ENCODE data around the gene GAB1. TPM values are rescaled to one million over a fixed set of nuclear protein-coding genes. Genes with fewer than 3 reads are reported as not detected.

The GAB1 gene
- total RNA-seq, 4 donors from 2014 or later: 25.7 to 37.6 (median 32.8) TPM

DNA sequence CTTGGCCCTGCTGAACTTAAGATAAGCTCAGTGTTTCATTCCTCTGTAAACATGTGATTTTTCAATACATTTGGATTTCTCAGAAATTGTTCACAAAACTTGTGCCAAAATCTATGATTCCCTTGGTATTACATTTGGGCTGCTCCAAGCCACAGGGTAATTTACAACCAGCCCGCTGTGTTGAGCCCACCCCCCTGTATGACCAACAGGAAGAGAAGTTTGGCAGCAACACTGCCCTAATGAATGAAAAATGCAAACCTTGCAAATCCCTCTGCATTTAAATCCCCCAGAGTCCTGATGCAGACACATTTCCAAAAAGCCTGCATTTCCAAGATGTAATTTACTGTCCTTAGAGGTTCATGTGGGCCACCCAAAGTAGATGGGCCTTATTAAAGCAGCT, 34.1 kb upstream of the GAB1 start:
- Histone ChIP-seq H3K4me3 (no peak overlapping the region), H3K36me3 (no peaks in the 10 kb centered on the region), H3K4me1 (peaks cover 0 to 18% (median 3%) of the 10 kb centered on the region in 3 donors), H3K9me3 (no peaks in the 10 kb centered on the region), H3K27ac (no peak overlapping the region), H3K27me3 (no peaks in the 10 kb centered on the region)
- intact Hi-C loops (cut with DNase I): no loop called here
- 0 to 38% methylated on average over 1 of the region's 1 CpG for WGBS, 2 donors
- TF ChIP-seq POLR2A (IDR thresholded peaks at IDR 0.05): no peak
- TF ChIP-seq, protein P1, sequence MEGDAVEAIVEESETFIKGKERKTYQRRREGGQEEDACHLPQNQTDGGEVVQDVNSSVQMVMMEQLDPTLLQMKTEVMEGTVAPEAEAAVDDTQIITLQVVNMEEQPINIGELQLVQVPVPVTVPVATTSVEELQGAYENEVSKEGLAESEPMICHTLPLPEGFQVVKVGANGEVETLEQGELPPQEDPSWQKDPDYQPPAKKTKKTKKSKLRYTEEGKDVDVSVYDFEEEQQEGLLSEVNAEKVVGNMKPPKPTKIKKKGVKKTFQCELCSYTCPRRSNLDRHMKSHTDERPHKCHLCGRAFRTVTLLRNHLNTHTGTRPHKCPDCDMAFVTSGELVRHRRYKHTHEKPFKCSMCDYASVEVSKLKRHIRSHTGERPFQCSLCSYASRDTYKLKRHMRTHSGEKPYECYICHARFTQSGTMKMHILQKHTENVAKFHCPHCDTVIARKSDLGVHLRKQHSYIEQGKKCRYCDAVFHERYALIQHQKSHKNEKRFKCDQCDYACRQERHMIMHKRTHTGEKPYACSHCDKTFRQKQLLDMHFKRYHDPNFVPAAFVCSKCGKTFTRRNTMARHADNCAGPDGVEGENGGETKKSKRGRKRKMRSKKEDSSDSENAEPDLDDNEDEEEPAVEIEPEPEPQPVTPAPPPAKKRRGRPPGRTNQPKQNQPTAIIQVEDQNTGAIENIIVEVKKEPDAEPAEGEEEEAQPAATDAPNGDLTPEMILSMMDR (IDR thresholded peaks at IDR 0.05): no peak
- DNase-seq: no peak

- TF ChIP-seq, protein P1 (IDR thresholded peaks at IDR 0.05): no peak
- TF ChIP-seq POLR2A (IDR thresholded peaks at IDR 0.05): no peak
- H3K27me3 ChIP-seq: no peaks in the 10 kb centered on the region
- intact Hi-C loops (cut with DNase I): no loop called here
- WGBS, 2 donors: 64 to 91% methylated on average over 3 of the region's 3 CpGs
- no peak overlapping the region for H3K4me3 ChIP-seq
- no peaks in the 10 kb centered on the region for H3K36me3 ChIP-seq
- peaks cover 0 to 5% (median 0%) of the 10 kb centered on the region in 3 donors for H3K4me1 ChIP-seq
- DNase-seq: no peak
- H3K27ac ChIP-seq: no peak overlapping the region
- no peaks in the 10 kb centered on the region for H3K9me3 ChIP-seq
Observed at GRCh38 chr4:143306788-143307187, 29.9 kb upstream of the GAB1 start.

DNA sequence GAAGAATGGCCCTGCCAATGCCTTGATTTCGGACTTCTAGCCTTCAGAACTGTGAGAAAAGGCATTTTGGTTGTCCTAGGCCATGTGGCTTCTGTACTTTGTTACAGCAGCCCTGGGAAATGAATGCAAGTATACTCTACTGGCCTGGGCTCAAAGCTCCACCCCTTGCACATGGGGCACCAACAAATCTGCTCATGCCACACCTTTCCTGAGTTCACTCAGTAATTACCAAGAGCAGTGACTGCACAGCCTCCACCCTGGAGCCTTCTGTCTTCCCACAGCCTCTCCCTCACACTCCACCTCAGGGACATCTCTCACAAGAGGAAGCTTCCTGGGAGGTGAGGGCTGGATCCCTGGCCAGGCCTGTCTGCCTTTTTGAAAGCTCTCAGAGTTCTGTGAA, 29.1 kb upstream of the GAB1 start:
- Histone ChIP-seq H3K27ac (no peak overlapping the region), H3K4me1 (peaks cover 0 to 5% (median 0%) of the 10 kb centered on the region in 3 donors), H3K9me3 (no peaks in the 10 kb centered on the region), H3K4me3 (no peak overlapping the region), H3K27me3 (no peaks in the 10 kb centered on the region), H3K36me3 (no peaks in the 10 kb centered on the region)
- DNase-seq: no peak
- TF ChIP-seq, protein P1 (IDR thresholded peaks at IDR 0.05): no peak
- TF ChIP-seq POLR2A (IDR thresholded peaks at IDR 0.05): no peak
- WGBS, 2 donors: 70% methylated on average over 1 of the region's 1 CpG; no CpG with 5 or more reads in 1 of the 2 donors
- intact Hi-C loops (cut with DNase I): no loop called here

- Histone ChIP-seq H3K36me3 (no peaks in the 10 kb centered on the region), H3K4me1 (peaks cover 0 to 5% (median 0%) of the 10 kb centered on the region in 3 donors), H3K27ac (no peak overlapping the region), H3K4me3 (no peak overlapping the region), H3K27me3 (no peaks in the 10 kb centered on the region), H3K9me3 (no peaks in the 10 kb centered on the region)
- no peak for TF ChIP-seq POLR2A (IDR thresholded peaks at IDR 0.05)
- DNase-seq: no peak
- intact Hi-C loops (cut with DNase I): no loop called here
Observed at GRCh38 chr4:143308377-143308776, 28.3 kb upstream of the GAB1 start.

DNA sequence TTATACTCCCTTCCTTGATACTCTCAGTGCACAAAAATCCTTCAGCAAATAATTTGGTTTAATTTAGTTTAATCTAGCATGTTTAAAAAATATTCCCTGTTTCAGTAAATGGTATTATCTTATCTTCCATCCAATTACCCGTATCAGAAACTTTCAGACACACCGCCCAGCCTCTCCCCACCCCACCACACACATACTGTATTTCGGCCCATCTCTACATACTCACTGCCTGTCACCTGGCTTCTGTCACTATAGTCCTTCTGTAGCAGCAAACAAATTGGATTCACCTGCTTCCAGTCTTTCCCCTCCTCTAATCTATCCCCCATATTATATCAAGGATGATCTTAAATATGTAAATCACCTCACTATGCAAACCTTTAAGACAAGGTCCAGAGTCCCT, 24.8 kb upstream of the GAB1 start:
- intact Hi-C loops (cut with DNase I): no loop called here
- Histone ChIP-seq H3K4me1 (peaks cover 0 to 5% (median 0%) of the 10 kb centered on the region in 3 donors), H3K27me3 (no peaks in the 10 kb centered on the region), H3K4me3 (no peak overlapping the region), H3K27ac (no peak overlapping the region), H3K9me3 (no peaks in the 10 kb centered on the region), H3K36me3 (no peaks in the 10 kb centered on the region)
- DNase-seq: no peak
- TF ChIP-seq POLR2A (IDR thresholded peaks at IDR 0.05): no peak
- TF ChIP-seq, protein P1 (IDR thresholded peaks at IDR 0.05): no peak
- 87 to 90% methylated on average over 3 of the region's 3 CpGs for WGBS, 2 donors

GRCh38 chr4:143313521-143313920, 23.2 kb upstream of the GAB1 start:
- DNase-seq: no peak
- intact Hi-C loops (cut with DNase I): no loop called here
- 94 to 100% methylated on average over 1 of the region's 1 CpG for WGBS, 2 donors

More at GRCh38 chr4:143313521-143313920, 23.2 kb upstream of the GAB1 start:
- H3K9me3 ChIP-seq: no peaks in the 10 kb centered on the region
- H3K36me3 ChIP-seq: no peaks in the 10 kb centered on the region
- H3K4me1 ChIP-seq: no peaks in the 10 kb centered on the region
- H3K4me3 ChIP-seq: no peak overlapping the region
- TF ChIP-seq POLR2A (IDR thresholded peaks at IDR 0.05): no peak
- TF ChIP-seq, protein P1 (IDR thresholded peaks at IDR 0.05): no peak
- H3K27me3 ChIP-seq: no peaks in the 10 kb centered on the region
- H3K27ac ChIP-seq: no peak overlapping the region

Measured in esophagus squamous epithelium (tissue), 5 donors.